OCI-LY3 (cell line): ENCODE results near the gene PHF19.

ENCODE experiments used
- CTCF ChIP-seq: fragments of 200-600, 300-600 bp; sonication (generic); IDR thresholded peaks from 2 replicates; pipeline ENCODE4 v1.5.1; 2014; ENCODE audit warnings: antibody characterized with exemption, low read length, low read depth
- EZH2phosphoT487 ChIP-seq: fragments of 200-600 bp; shearing (Covaris generic); IDR thresholded peaks from 2 replicates; pipeline ENCODE4 v1.6.1; 2018; ENCODE audit warnings: antibody characterized with exemption, mixed run types, low read depth

DNA sequence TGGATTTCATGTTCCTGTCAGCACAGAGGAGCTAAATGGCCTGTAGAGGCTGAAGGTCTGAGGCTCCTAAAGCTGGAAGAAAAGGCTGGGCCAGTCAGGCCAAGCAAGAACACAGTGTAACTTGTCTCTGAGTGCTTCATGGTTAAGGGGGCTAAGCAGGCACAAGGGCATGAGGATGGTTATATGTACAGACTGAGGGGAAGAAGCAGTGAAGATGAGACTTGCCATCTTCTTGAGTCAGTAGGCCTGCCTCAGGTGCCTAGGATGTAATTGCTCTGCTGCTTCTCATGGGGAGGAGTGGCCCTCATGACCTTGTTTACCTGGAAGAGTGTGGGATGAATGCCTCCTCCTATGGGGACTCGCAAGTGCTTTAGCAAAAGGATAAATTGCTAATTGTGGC is 25.5 kb downstream of the PHF19 start:
- TF ChIP-seq CTCF (no peak), EZH2phosphoT487 (no peak)
